Measurements from ENCODE around the gene RBM19. TPM values are rescaled to one million over a fixed set of nuclear protein-coding genes. Genes with fewer than 3 reads are reported as not detected.

RBM19 gene
- total RNA-seq, 2 donors from 2014 or later: 15.3 to 15.6 TPM

GRCh38 chr12:113842699-113843098, 123.4 kb downstream of the RBM19 start:
- Histone ChIP-seq H3K4me3 (no peak overlapping the region), H3K27ac (no peak overlapping the region), H3K27me3 (no peaks in the 10 kb centered on the region), H3K36me3 (no peaks in the 10 kb centered on the region), H3K4me1 (peaks cover 0 to 8% of the 10 kb centered on the region in 2 donors), H3K9me3 (no peaks in the 10 kb centered on the region)
- TF ChIP-seq CTCF (IDR thresholded peaks at IDR 0.05): no peak
- no peak for DNase-seq (ENCODE audit: low spot score)

GRCh38 chr12:113841786-113842185, 124.3 kb downstream of the RBM19 start:
- no peak for TF ChIP-seq CTCF (IDR thresholded peaks at IDR 0.05)
- Histone ChIP-seq H3K9me3 (no peaks in the 10 kb centered on the region), H3K4me3 (no peak overlapping the region), H3K27me3 (no peaks in the 10 kb centered on the region), H3K27ac (no peak overlapping the region), H3K36me3 (no peaks in the 10 kb centered on the region), H3K4me1 (peaks cover 0 to 8% of the 10 kb centered on the region in 2 donors)
- no peak for DNase-seq (ENCODE audit: low spot score)

- no peaks in the 10 kb centered on the region for H3K36me3 ChIP-seq
- H3K4me3 ChIP-seq: no peak overlapping the region
- H3K4me1 ChIP-seq: no peaks in the 10 kb centered on the region
- no peak overlapping the region for H3K27ac ChIP-seq
- no peak for TF ChIP-seq CTCF (IDR thresholded peaks at IDR 0.05)
- H3K27me3 ChIP-seq: no peaks in the 10 kb centered on the region
- no peak for DNase-seq (ENCODE audit: low spot score)
- H3K9me3 ChIP-seq: no peaks in the 10 kb centered on the region
These were observed 125.6 kb downstream of the RBM19 start for GRCh38 chr12:113840401-113841042.

- Histone ChIP-seq H3K27ac (no peak overlapping the region), H3K36me3 (no peaks in the 10 kb centered on the region), H3K27me3 (no peaks in the 10 kb centered on the region), H3K9me3 (no peaks in the 10 kb centered on the region), H3K4me1 (no peaks in the 10 kb centered on the region), H3K4me3 (no peak overlapping the region)
- no peak for TF ChIP-seq CTCF (IDR thresholded peaks at IDR 0.05)
- no peak for DNase-seq (ENCODE audit: low spot score)
These were observed 127.2 kb downstream of the RBM19 start for GRCh38 chr12:113838896-113839295.

GRCh38 chr12:113837528-113838296, 128.4 kb downstream of the RBM19 start:
- H3K36me3 ChIP-seq: no peaks in the 10 kb centered on the region
- H3K4me1 ChIP-seq: no peaks in the 10 kb centered on the region
- H3K27me3 ChIP-seq: no peaks in the 10 kb centered on the region
- DNase-seq (ENCODE audit: low spot score): no peak
- TF ChIP-seq CTCF (IDR thresholded peaks at IDR 0.05): no peak
- H3K27ac ChIP-seq: no peak overlapping the region
- no peaks in the 10 kb centered on the region for H3K9me3 ChIP-seq
- H3K4me3 ChIP-seq: no peak overlapping the region

Measured in right atrium auricular region (tissue), 2 donors.